IMR-90 (cell line): ENCODE measurements around the gene ACP2. TPM values are rescaled to one million over a fixed set of nuclear protein-coding genes. Genes with fewer than 3 reads are reported as not detected.

Experiments used
- ATAC-seq: fragments of 200-7000 bp; cut with Tn5 transposase; 2 replicates; pipeline ENCODE4 v1.9.1; 2020; ENCODE audit warnings: low read depth, mild to moderate bottlenecking, moderate library complexity
- BruUV-seq: library from RNA; stranded (reverse); fragments of 400-500 nt; replicated peaks from 2 replicates; lab custom pipeline; 2021; lab: Mats Ljungman, UMichigan
- CTCF ChIA-PET: fragments of 300-600 bp; formaldehyde crosslinking; extraction: SDS; loops from one replicate; lab custom pipeline; 2021; ENCODE audit warnings: antibody characterized with exemption; lab: Yijun Ruan, JAX
- POLR2A ChIA-PET: fragments of 300-600 bp; sonication (Branson Sonifier 250); formaldehyde crosslinking; loops from one replicate; lab custom pipeline; 2022; ENCODE audit warnings: antibody characterized with exemption; ENCODE audit not compliant: unreplicated experiment; lab: Charles Lee
- DNase-seq: peaks from one replicate; pipeline ENCODE4 v3.0.0; 2013
- H2AFZ ChIP-seq: replicated peaks from 2 replicates; pipeline ENCODE3; 2013; ENCODE audit warnings: low read length, mild to moderate bottlenecking; ENCODE audit not compliant: poor library complexity
- H2AK5ac ChIP-seq: 2 replicates; pipeline ENCODE4 v1.6.1; 2013; ENCODE audit warnings: low read depth, low read length, inconsistent platforms
- H2AK9ac ChIP-seq: replicated peaks from 2 replicates; pipeline ENCODE3; 2013; ENCODE audit warnings: mild to moderate bottlenecking, low read depth, low read length, moderate library complexity; ENCODE audit not compliant: poor library complexity
- H2BK120ac ChIP-seq: 2 replicates; pipeline ENCODE4 v1.6.1; 2013; ENCODE audit warnings: low read depth, low read length, inconsistent platforms
- H2BK15ac ChIP-seq: 3 replicates; pipeline ENCODE4 v1.6.1; 2013; ENCODE audit warnings: low read depth, low read length, inconsistent platforms
- H2BK20ac ChIP-seq: 2 replicates; pipeline ENCODE4 v1.6.1; 2013; ENCODE audit warnings: low read depth, mild to moderate bottlenecking, inconsistent platforms, low read length, moderate library complexity
- H2BK5ac ChIP-seq: 2 replicates; pipeline ENCODE4 v1.6.1; 2013; ENCODE audit warnings: mild to moderate bottlenecking, low read depth, low read length, inconsistent platforms; ENCODE audit not compliant: poor library complexity, severe bottlenecking
- H3K14ac ChIP-seq: replicated peaks from 2 replicates; pipeline ENCODE4 v1.6.1; 2013; ENCODE audit warnings: low read depth, low read length, inconsistent platforms
- H3K18ac ChIP-seq: 2 replicates; pipeline ENCODE4 v1.6.1; 2013; ENCODE audit warnings: low read depth, low read length, control low read depth
- H3K23ac ChIP-seq: 2 replicates; pipeline ENCODE4 v1.6.1; 2013; ENCODE audit warnings: low read depth, low read length, inconsistent platforms
- H3K27ac ChIP-seq: 2 replicates; pipeline ENCODE4 v1.5.1; 2013; ENCODE audit warnings: mild to moderate bottlenecking, control low read depth, low read length; ENCODE audit not compliant: insufficient read depth
- H3K27me3 ChIP-seq: 2 replicates; pipeline ENCODE4 v1.6.1; 2013; ENCODE audit warnings: low read length; ENCODE audit not compliant: control insufficient read depth, insufficient read depth
- H3K36me3 ChIP-seq: 2 replicates; pipeline ENCODE4 v1.6.1; 2013; ENCODE audit warnings: low read length, mixed read lengths; ENCODE audit not compliant: control insufficient read depth, insufficient read depth
- H3K4ac ChIP-seq: 2 replicates; pipeline ENCODE4 v1.6.1; 2013; ENCODE audit warnings: low read depth, low read length, inconsistent platforms
- H3K4me1 ChIP-seq: 2 replicates; pipeline ENCODE4 v1.6.1; 2013; ENCODE audit warnings: low read length, mixed read lengths; ENCODE audit not compliant: control insufficient read depth, insufficient read depth
- H3K4me2 ChIP-seq: 2 replicates; pipeline ENCODE4 v1.6.1; 2013; ENCODE audit warnings: low read depth, mild to moderate bottlenecking, control low read depth, low read length, moderate library complexity
- H3K4me3 ChIP-seq: 2 replicates; pipeline ENCODE4 v1.5.1; 2013; ENCODE audit warnings: low read depth, mild to moderate bottlenecking, control low read depth, low read length, moderate library complexity; ENCODE audit not compliant: insufficient read depth
- H3K56ac ChIP-seq: 2 replicates; pipeline ENCODE4 v1.6.1; 2013; ENCODE audit warnings: low read length, inconsistent platforms; ENCODE audit not compliant: insufficient read depth; ENCODE audit errors: extremely low read depth
- H3K79me1 ChIP-seq, 2 experiments: 2 replicates each; pipeline ENCODE4 v1.6.1; 2013; ENCODE audit warnings: low read length in 2 of 2, inconsistent platforms in 1 of 2, low read depth in 1 of 2
- H3K9ac ChIP-seq: 2 replicates; pipeline ENCODE4 v1.6.1; 2013; ENCODE audit warnings: low read depth, low read length, control low read depth
- H3K9me1 ChIP-seq: 2 replicates; pipeline ENCODE4 v1.6.1; 2013; ENCODE audit warnings: low read length, inconsistent platforms; ENCODE audit not compliant: insufficient read depth
- H3K9me3 ChIP-seq: 2 replicates; pipeline ENCODE4 v1.6.1; 2013; ENCODE audit warnings: low read length; ENCODE audit not compliant: control insufficient read depth, insufficient read depth
- H4K20me1 ChIP-seq: 2 replicates; pipeline ENCODE4 v1.6.1; 2013; ENCODE audit warnings: low read length, inconsistent platforms; ENCODE audit not compliant: insufficient read depth
- H4K5ac ChIP-seq: 2 replicates; pipeline ENCODE4 v1.6.1; 2013; ENCODE audit warnings: mild to moderate bottlenecking, low read depth, low read length, control low read depth
- H4K8ac ChIP-seq, 2 experiments: 2 replicates each; pipeline ENCODE4 v1.6.1; 2013; ENCODE audit warnings: low read depth in 2 of 2, low read length in 2 of 2, control low read depth in 1 of 2, inconsistent platforms in 1 of 2
- H4K91ac ChIP-seq: 2 replicates; pipeline ENCODE4 v1.6.1; 2013; ENCODE audit warnings: low read depth, low read length, inconsistent platforms; ENCODE audit not compliant: insufficient read depth
- BHLHE40 ChIP-seq: fragments of 150-350 bp; IDR thresholded peaks from 2 replicates; pipeline ENCODE4 v1.6.1; 2016; ENCODE audit warnings: mild to moderate bottlenecking, low read depth, low read length
- CHD1 ChIP-seq: IDR thresholded peaks from 2 replicates; pipeline ENCODE4 v1.6.1; 2012; ENCODE audit warnings: low read depth, low read length, improper control_type of control experiment
- FOS ChIP-seq: fragments of 150-350 bp; IDR thresholded peaks from 2 replicates; pipeline ENCODE4 v1.6.1; 2016; ENCODE audit warnings: low read depth, low read length
- MAZ ChIP-seq: IDR thresholded peaks from 2 replicates; pipeline ENCODE4 v1.6.1; 2012; ENCODE audit warnings: low read depth, mild to moderate bottlenecking, low read length, improper control_type of control experiment, moderate library complexity, borderline replicate concordance
- MXI1 ChIP-seq: IDR thresholded peaks from 2 replicates; pipeline ENCODE4 v1.6.1; 2012; ENCODE audit warnings: low read depth, mild to moderate bottlenecking, low read length, moderate library complexity, borderline replicate concordance
- POLR2A ChIP-seq: IDR thresholded peaks from 2 replicates; pipeline ENCODE4 v1.6.1; 2012; ENCODE audit warnings: mild to moderate bottlenecking, low read depth, low read length
- RCOR1 ChIP-seq: IDR thresholded peaks from 2 replicates; pipeline ENCODE4 v1.6.1; 2012; ENCODE audit warnings: mild to moderate bottlenecking, low read length, improper control_type of control experiment; ENCODE audit not compliant: insufficient replicate concordance
- SMC3 ChIP-seq: fragments of 150-350 bp; IDR thresholded peaks from 2 replicates; pipeline ENCODE4 v1.6.1; 2016; ENCODE audit warnings: low read depth, mild to moderate bottlenecking, antibody characterized with exemption, low read length, moderate library complexity
- WGBS, 2 experiments: methylation state at CpG; one replicate each; pipeline versions ENCODE4 v1.1.5 to v1.1.7; 2013; ENCODE audit warnings: missing lambda C conversion rate in 2 of 2; ENCODE audit not compliant: insufficient read length in 1 of 2; ENCODE audit errors: extremely low coverage in 2 of 2; 5-methylcytosine and 5-hydroxymethylcytosine counted together
- dilution Hi-C: fragments of 300-500 bp; cut with HindIII; formaldehyde crosslinking; loops from one replicate; pipeline ENCODE4 v1.14.3; 2018; ENCODE audit warnings: low sequenced_read_pairs; ENCODE audit not compliant: unreplicated experiment
- in situ Hi-C: fragments of 300-500 bp; cut with MboI; formaldehyde crosslinking; loops from 3 replicates; pipeline ENCODE4 v1.14.3; 2019; ENCODE audit warnings: low sequenced_read_pairs, inconsistent platforms, mixed read lengths
- intact Hi-C: fragments of 100-400 bp; cut with micrococcal nuclease; formaldehyde crosslinking; loops from 2 replicates; pipeline ENCODE4 v1.10.0; 2022
- polyA plus RNA-seq, 3 experiments: library from polyadenylated mRNA; depleted of rRNA; stranded (reverse); fragments of >200 nt; gene quantifications; 2 replicates each; pipeline ENCODE4 v1.2.3, GENCODE V29; 2012; ENCODE audit warnings: low replicate concordance in 1 of 3
- total RNA-seq: library from RNA; depleted of rRNA; stranded (reverse); fragments of >200 nt; gene quantifications from 2 replicates; pipeline ENCODE4 v1.2.3, GENCODE V29; 2012
- TF ChIP-seq, protein P1 (sequence below): conservative IDR thresholded peaks from 2 replicates; pipeline ENCODE4 v1.5.1; 2012; ENCODE audit warnings: mild to moderate bottlenecking, low read depth, low read length, improper control_type of control experiment

ACP2 gene
- total and polyA plus RNA-seq, 2 of the 4 experiments (the other 2 are of a cell fraction), result 17.7 to 23.6 TPM

DNA sequence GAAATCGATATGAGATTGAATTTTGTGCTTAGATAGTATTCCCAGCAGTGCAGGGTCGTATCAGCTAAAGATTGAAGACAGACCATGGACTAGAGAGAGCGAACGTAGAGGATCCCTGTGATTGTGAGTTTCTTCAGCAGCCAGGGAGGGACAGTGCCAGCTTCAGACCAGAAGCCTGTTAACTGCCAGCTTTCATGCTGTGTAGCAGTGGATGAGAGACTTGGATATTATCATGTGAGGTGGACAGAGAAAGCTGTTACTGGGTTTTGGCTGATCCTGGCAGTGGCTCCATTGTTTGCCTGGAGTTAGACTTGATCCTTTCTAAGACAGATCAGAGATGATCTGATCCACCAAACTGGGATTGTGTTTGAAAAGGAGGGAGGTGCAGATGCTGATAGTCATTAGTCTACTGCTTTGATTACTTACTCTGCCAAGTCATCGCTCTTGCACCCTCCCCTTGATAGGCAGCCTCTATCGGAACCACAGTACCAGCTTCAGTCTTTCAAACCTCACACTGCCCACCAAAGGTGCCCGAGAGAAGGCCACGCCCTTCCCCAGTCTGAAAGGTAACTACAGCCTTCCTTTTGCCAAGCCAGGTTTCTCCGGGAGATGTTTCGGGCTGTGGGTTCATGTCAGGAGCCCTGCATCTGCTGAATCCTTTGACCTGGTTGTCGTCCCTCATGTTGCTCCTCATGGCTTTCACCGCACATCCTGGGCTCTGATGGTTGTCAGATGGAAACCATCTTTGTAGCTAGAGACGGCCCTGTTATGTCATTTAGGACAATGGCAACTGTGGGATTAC lies 37.6 kb upstream of the ACP2 start:
- Histone ChIP-seq H3K4me2 (no peak overlapping the region), H3K9me1 (peaks cover 5% of the 10 kb centered on the region; the same call in 1 of the 2 replicates), H3K56ac (no peak overlapping the region), H4K8ac (no peak overlapping the region), H3K36me3 (peaks cover 75% of the 10 kb centered on the region), H3K79me1 (0 out of 4 replicates have a peak, but pooled peaks cover 0 to 2% of the 10 kb centered on the region in 2 experiments), H2AK5ac (no peak overlapping the region), H3K4me1 (no peaks in the 10 kb centered on the region), H4K5ac (no peak overlapping the region), H2AK9ac (no peak overlapping the region), H3K27me3 (no peaks in the 10 kb centered on the region), H3K4ac (no peak overlapping the region), H4K91ac (no peak overlapping the region), H3K23ac (no peak overlapping the region), H3K4me3 (no peak overlapping the region), H3K14ac (no peak overlapping the region), H2BK120ac (no peak overlapping the region), H2BK20ac (no peak overlapping the region), H3K9ac (no peak overlapping the region), H2BK15ac (no peak overlapping the region), H4K20me1 (no peaks in the 10 kb centered on the region), H2AFZ (no peak overlapping the region), H3K27ac (no peak overlapping the region), H3K18ac (no peak overlapping the region), H3K9me3 (no peaks in the 10 kb centered on the region), H2BK5ac (no peak overlapping the region)
- BruUV-seq, result no TSS peak
- 100% methylated on average over 5 of the region's 13 CpGs; no CpG with 5 or more reads in 1 of the 2 experiments for WGBS, 2 experiments
- no peak for TF ChIP-seq FOS
- no peak for TF ChIP-seq MAZ
- TF ChIP-seq, protein P1, sequence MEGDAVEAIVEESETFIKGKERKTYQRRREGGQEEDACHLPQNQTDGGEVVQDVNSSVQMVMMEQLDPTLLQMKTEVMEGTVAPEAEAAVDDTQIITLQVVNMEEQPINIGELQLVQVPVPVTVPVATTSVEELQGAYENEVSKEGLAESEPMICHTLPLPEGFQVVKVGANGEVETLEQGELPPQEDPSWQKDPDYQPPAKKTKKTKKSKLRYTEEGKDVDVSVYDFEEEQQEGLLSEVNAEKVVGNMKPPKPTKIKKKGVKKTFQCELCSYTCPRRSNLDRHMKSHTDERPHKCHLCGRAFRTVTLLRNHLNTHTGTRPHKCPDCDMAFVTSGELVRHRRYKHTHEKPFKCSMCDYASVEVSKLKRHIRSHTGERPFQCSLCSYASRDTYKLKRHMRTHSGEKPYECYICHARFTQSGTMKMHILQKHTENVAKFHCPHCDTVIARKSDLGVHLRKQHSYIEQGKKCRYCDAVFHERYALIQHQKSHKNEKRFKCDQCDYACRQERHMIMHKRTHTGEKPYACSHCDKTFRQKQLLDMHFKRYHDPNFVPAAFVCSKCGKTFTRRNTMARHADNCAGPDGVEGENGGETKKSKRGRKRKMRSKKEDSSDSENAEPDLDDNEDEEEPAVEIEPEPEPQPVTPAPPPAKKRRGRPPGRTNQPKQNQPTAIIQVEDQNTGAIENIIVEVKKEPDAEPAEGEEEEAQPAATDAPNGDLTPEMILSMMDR, result no peak
- no peak for TF ChIP-seq RCOR1
- TF ChIP-seq MXI1, result no peak
- no peak for TF ChIP-seq POLR2A
- no peak for TF ChIP-seq CHD1
- TF ChIP-seq SMC3, result no peak
- TF ChIP-seq BHLHE40, result no peak
- ATAC-seq (no peak), DNase-seq (no peak)
- intact Hi-C loops (no loop called here), dilution Hi-C loops (no loop called here), in situ Hi-C loops (no loop called here)
- ChIA-PET POLR2A (no interaction called here), CTCF (no interaction called here)
